Hematopoietic multipotent progenitor cell treated with erythropoietin and hydrocortisone succinate and interleukin-3 and kit ligand, for 15 days (in vitro differentiated cells): ENCODE results near the gene SPACA6.
A peak's percentile ranks its signal among the peaks of the same experiment; 100 is the strongest.

ENCODE experiments used
- DNase-seq: peaks from one replicate; pipeline ENCODE4 v3.0.0-alpha.2; 2015; ENCODE audit warnings: low spot score

Gene SPACA6

GRCh38 chr19:51703575-51704515 lies 10.7 kb downstream of the SPACA6 start:
- peak; percentile 84 for DNase-seq

DNA sequence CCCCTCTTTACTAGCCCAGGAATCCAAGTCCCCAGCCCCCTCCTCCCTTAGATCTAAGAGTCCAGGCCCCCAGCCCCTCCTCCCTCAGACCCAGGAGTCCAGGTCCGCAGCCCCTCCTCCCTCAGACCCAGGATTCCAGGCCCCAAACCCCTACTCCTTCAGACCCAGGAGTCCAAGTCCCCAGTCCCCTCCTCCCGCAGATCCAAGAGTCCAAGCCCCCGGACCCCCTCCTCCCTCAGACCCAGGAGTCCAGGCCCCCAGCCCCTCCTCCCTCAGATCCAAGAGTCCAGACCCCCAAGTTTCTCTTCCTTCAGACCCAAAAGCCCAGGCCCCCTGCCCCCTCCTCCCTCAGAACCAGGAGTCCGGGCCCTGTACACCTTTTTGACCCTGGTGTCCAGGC lies 11.5 kb downstream of the SPACA6 start:
- no peak for DNase-seq

DNA sequence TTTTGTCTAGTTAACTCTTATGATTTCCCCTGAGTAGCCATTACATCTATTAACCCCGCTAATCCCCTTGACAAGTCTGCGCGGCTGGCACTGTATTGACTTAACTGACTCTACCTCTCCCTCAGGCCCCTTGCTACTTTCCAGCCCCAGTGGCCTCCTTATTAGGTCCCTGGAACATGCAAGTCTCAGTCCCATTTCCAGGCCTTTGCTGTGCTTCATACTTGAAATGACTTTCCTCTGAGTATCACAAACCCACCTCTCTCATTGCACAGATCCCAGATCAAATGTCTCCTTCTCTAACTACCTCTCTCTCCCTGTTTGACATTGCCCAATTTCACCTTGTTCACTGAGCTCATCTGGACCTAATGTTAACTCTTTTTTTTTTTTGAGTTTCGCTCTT lies 13.2 kb downstream of the SPACA6 start:
- no peak for DNase-seq

DNA sequence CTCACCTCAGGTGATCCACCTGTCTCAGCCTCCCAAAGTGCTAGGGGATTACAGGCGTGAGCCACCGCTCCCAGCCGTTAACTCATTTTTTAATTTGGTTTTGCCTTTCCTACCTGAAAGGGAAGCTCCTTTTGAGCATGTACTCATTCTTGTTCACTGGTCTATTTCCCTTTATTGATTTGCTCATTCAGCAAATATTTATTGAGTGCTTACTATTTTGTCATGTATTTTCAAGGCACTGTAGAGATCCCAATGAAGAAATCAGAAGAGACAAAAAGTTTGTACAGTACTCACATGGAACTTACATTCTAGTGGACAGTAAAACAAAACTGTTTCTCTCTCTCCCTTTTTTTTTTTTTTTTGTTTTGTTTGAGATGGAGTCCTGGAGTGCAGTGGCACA lies 13.8 kb downstream of the SPACA6 start:
- no peak for DNase-seq

GRCh38 chr19:51708811-51709210 lies 15.7 kb downstream of the SPACA6 start:
- no peak for DNase-seq

- DNase-seq: no peak
These were observed 16.4 kb downstream of the SPACA6 start for GRCh38 chr19:51709575-51709974.

DNA sequence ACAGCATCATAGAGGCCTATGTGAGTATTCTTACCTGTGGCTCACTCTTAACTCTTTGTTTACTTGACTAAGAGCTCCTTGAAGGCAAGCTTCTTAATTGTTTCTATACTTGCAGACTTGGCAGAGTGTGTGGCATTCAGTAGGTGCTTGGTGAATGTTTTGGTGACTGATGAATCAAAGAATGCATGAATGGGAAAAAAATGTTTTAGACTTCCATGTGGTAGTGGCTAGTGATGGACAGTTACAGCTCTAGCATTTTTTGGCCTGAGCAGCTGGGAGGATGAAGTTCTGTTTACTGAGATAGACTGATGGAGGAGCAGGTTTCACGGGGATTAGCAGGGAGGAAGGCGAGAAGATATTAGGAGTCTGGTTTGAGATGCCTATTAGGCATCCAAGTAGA lies 17.0 kb downstream of the SPACA6 start:
- no peak for DNase-seq

DNA sequence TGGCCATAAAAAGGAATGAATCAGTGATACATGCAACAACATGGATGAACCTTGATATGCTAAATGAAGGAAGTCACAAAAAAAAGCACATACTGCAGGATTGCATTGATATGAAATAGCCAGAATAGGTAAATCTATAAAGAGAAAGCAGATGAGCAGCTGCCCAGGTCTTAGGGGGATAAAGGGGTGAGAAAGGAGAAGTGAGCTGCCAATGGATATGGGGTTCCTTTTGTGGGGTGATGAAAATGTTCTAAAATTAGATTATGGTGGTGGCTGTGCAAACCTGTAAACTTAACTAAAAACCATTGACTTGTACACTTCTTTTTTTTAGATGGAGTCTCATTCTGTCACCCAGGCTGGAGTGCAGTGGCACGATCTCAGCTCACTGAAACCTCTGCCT lies 18.6 kb downstream of the SPACA6 start:
- no peak for DNase-seq

- DNase-seq: no peak
These were observed 19.4 kb downstream of the SPACA6 start for GRCh38 chr19:51712461-51713081.

- DNase-seq: no peak
These were observed 20.5 kb downstream of the SPACA6 start for GRCh38 chr19:51713319-51714285.

DNA sequence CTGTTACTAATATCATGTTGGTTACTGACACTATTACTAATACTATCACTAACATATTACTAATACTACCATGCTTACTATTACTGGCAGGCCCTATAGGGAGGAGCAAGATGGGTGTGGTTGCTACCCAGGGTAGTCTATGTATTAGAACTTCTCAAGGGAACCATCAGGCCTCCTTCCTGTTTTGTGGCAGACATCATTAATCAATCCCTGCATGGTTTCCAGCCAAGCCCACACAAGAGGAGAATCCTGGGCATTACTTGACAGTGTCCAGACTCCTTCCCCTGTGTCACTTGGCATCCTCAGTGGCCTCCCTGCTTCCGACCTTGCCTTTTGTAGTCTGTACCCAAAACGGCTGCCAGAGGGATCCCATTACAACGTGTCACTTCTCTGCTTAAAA lies 21.7 kb downstream of the SPACA6 start:
- no peak for DNase-seq

GRCh38 chr19:51715850-51716249 lies 22.7 kb downstream of the SPACA6 start:
- no peak for DNase-seq

DNA sequence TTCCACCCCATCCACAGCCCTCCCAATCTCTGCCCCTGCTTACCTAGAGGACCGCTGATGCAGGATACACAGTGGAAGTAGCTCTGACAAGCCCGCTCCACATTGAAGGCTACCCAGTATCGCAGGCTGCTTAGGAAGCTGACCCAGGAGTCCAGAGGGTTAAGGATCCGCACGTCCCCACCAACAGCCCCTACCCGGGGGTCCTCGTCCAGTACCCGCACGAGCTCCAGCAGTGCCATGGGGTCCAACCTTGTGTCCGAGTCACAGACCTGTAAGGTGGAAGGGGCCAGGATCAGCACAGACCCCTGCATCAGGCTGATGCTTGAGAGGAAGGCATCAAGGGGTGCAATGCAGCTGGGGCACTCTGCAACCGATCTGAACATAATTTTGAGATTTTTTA lies 23.8 kb downstream of the SPACA6 start:
- DNase-seq: no peak

DNA sequence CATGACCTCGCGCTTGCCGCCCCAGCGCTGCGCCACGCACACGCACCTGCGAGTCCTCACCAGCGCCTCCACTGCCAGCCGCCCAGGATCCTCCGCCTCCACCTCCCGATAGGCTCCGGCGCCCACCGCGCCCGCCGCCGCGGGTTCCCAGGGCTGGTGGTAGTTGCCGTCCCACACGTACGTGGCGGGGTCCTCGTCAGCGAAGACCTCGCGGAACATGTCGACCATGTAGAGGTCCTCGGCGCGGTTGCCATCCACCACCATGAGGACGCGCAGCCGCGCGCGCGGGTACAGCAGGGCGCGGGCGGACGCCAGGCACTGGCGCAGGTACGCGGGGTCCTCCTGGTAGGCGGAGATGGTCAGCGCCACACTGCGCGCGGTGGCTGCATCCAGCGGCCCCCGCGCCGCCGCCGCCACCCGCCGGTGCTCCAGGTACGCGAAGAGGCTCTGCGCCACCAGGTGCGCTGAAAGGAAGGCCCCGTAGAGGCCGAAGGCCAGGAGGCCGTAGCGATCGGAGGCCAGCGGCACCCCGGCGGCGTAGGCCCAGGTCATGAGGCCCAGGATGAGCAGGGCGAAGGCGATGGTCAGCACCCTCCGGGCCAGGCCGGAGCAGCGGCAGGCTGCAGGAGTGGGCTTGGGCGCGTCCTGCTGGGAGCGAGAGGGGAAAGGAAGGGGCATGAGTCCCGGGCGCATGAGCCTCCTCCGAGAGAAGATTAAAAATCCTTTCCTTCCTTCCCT lies 26.3 kb downstream of the SPACA6 start:
- DNase-seq: no peak

DNA sequence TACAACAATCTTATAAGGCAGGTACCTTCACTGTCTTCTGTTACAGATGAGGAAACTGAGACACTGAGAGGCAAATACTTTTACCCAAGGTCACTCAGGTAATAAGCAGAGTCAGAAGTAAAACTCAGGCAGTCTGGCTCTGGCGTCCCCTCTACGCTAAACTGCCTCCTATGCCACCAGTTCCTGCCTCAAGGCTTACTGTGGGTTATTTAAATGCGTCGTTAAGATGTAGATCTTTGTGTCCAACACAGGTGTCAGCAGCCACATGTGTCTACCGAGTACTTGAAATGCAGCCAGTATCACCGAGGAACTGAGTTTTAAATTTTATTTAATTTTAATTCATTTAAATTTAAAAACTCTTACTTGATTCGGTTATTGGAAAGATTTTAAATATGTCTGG lies 28.8 kb downstream of the SPACA6 start:
- no peak for DNase-seq

GRCh38 chr19:51722492-51722891 lies 29.4 kb downstream of the SPACA6 start:
- no peak for DNase-seq

GRCh38 chr19:51724543-51724942 lies 31.4 kb downstream of the SPACA6 start:
- DNase-seq: no peak

DNA sequence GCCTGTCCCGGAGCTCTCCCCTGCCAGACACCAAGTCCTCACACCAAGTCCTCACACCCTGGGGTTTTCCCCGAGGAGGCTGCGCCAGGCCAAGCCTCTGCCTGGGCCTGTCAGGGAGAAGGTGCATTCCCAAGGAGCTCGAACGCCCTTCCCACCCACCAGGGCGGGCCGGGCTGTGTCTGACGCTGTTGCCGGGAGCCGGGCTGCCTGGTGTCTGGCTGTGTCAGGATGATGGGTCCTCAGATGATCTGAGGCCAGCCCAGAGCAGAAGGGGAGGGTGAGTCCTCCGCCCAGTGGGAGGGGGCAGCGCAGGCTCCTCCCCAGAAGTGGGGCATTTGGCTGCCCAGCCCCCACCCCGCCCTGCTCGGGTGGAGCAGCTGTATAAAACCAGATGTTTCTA lies 32.9 kb downstream of the SPACA6 start:
- no peak for DNase-seq

- DNase-seq: no peak
These were observed 34.3 kb downstream of the SPACA6 start for GRCh38 chr19:51727349-51727880.

DNA sequence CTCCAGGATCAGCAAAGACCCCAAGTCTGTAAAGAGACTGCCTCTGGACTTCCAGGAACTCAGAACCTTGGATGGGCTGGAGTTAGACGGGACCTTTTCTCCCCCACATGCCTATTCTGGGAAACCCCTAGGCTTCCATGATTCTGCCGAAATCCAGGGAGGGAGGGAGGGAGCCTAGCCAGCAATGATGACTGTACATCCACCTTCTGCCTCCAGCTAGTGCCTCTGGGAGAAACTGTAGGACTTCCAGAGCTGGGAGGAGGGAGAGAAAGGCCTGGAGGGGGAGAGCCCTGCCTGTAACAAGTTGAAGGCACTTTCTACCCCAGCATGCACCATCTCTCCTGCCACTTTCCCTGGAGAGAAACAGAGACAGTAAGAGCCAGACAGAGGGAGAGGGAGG lies 36.7 kb downstream of the SPACA6 start:
- DNase-seq: no peak

- DNase-seq: no peak
These were observed 40.8 kb downstream of the SPACA6 start for GRCh38 chr19:51733742-51734522.
